ENCODE data around the gene MACROD1. TPM values are rescaled to one million over a fixed set of nuclear protein-coding genes. Genes with fewer than 3 reads are reported as not detected.

Gene MACROD1
- total and polyA plus RNA-seq, 8 donors = 13.5 to 25.1 (median 20.3) TPM

DNA sequence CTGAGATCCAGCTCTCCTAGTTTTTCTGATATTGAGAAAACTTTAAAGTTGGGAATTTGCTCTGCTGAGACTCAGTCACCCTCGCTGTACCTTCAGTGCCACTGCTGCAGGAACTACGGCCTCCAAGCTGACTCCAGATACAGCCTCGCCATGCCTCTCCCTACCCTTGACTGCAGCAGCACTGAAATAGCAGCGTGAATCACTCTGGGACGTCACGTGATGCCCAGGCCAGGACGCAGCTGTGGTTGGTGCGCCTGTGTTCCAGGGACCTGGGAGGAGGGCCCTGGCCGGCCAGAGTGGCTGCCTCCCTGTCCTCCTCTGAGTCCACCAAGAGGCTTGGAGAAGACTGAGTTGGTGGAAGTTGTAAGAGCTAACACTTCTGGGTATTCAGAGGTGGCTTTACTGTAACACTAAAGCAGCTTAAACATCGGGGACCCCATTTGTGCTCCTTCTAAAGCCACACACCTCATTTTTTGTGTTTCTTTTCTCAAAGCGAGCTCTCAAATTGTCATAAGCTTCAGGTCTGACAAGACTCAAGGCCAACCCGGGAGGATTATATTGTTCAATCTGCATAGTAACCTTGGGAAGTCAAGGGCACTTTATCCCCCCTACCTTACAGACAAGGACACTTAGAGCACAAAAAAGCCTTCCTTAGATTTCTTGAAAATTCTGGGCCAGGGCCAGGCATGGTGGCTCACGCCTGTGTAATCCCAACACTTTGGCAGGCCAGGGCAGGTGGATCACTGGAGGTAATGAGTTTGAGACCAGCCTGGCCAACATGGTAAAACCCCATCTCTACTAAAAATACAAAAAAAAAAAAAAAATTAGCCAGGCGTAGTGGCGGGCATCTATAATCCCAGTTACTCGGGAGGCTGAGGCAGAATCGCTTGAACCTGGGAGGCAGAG lies 15.8 kb upstream of the MACROD1 start:
- H3K27me3 ChIP-seq = no peaks in the 10 kb centered on the region
- peak; percentile 58 for ATAC-seq
- peak overlapping the region; percentile 70 to 79 for H3K27ac ChIP-seq
- TF ChIP-seq, protein P1, sequence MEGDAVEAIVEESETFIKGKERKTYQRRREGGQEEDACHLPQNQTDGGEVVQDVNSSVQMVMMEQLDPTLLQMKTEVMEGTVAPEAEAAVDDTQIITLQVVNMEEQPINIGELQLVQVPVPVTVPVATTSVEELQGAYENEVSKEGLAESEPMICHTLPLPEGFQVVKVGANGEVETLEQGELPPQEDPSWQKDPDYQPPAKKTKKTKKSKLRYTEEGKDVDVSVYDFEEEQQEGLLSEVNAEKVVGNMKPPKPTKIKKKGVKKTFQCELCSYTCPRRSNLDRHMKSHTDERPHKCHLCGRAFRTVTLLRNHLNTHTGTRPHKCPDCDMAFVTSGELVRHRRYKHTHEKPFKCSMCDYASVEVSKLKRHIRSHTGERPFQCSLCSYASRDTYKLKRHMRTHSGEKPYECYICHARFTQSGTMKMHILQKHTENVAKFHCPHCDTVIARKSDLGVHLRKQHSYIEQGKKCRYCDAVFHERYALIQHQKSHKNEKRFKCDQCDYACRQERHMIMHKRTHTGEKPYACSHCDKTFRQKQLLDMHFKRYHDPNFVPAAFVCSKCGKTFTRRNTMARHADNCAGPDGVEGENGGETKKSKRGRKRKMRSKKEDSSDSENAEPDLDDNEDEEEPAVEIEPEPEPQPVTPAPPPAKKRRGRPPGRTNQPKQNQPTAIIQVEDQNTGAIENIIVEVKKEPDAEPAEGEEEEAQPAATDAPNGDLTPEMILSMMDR (IDR thresholded peaks at IDR 0.05) = no peak
- no peaks in the 10 kb centered on the region for H3K36me3 ChIP-seq
- no peak overlapping the region for H3K4me3 ChIP-seq
- H3K9me3 ChIP-seq = no peaks in the 10 kb centered on the region
- DNase-seq = peak; percentile 68 to 94 (median 93)
- intact Hi-C loops (cut with DNase I) = no loop called here
- H3K4me1 ChIP-seq = peaks cover 14 to 45% of the 10 kb centered on the region in 2 donors

DNA sequence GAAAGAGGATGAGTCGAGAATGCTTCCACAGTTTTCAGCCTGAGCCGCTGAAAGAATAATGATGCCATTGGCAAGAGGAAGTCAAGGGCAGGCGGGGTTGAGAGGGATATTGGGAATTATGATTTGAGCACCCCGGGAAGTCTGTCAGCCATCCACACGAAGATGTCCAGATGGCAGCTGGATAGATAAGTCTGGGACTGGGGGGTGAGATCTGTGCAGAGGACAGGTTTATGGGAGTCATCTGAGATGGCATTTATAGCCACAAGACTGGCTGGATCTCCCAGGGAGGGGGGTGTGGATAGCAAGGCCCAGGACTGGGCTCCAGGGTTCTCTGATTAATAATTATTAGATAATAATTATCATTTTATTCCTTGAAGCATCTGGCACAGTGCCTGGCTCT lies 15.0 kb upstream of the MACROD1 start:
- no peaks in the 10 kb centered on the region for H3K9me3 ChIP-seq
- intact Hi-C loops (cut with DNase I) = no loop called here
- no peaks in the 10 kb centered on the region for H3K27me3 ChIP-seq
- peaks cover 14 to 45% of the 10 kb centered on the region in 2 donors for H3K4me1 ChIP-seq
- no peak for ATAC-seq
- H3K27ac ChIP-seq = peak overlapping the region; percentile 70 to 79
- DNase-seq = peak in 1 of 4 donors; percentile 7
- H3K36me3 ChIP-seq = no peaks in the 10 kb centered on the region
- TF ChIP-seq, protein P1 (IDR thresholded peaks at IDR 0.05) = no peak
- no peak overlapping the region for H3K4me3 ChIP-seq

DNA sequence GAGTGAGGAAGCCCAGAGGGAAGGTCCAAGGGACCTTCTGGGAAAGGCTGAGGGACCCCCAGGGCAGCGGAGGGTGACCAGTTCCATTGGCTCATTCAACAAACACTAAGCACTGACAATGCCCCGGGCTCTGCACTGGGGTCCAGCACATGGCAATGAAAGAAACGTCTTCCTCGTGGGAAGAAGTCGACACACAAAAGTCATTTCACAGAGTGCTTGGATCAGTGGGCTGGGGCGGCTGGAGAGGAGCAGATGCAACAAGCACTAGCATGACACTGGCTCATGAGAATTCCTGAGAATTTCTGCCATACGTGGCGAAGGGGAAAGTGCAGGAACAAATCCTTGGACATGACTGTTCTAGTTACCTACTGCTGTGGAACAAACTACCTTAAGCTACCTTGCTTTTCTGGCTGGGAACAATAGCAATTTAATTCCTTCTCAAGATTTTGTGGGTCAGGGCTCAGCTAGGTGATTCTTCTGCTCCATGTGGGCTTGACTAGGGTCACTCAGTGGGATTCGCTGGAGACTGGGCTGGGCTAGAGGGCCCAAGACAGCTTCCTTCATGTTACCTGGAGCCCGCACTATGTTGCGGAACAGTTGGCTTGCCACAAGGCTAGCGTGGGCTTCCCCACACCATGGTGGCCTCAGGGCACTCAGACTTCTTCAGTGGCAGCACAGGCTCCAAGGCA lies 13.2 kb upstream of the MACROD1 start:
- DNase-seq (peak in 1 of 4 donors; percentile 24), ATAC-seq (no peak)
- H3K4me1 ChIP-seq = peaks cover 10 to 34% of the 10 kb centered on the region in 2 donors
- H3K27ac ChIP-seq = no peak overlapping the region
- intact Hi-C loops (cut with DNase I) = no loop called here
- TF ChIP-seq, protein P1 (IDR thresholded peaks at IDR 0.05) = no peak
- no peaks in the 10 kb centered on the region for H3K9me3 ChIP-seq
- H3K36me3 ChIP-seq = no peaks in the 10 kb centered on the region
- no peaks in the 10 kb centered on the region for H3K27me3 ChIP-seq
- no peak overlapping the region for H3K4me3 ChIP-seq

DNA sequence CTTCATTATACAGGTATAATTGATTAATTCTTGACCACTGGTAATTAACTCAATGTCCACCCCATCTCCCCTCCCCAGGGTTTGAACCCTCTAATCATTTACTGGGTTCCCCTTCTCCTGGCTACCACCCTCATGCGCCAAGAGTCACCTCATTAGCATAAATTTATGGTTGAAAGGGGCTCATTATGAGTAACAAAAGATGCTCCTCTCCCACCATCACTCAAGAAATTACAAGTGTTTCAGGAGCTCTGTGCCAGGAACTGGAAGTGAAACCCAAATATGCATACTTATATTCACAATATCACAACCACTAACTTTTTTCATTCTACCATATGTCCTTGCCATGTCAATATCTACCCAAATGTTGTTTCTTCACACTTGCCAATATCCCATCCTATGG lies 12.3 kb upstream of the MACROD1 start:
- peaks cover 10 to 25% of the 10 kb centered on the region in 2 donors for H3K4me1 ChIP-seq
- TF ChIP-seq, protein P1 (IDR thresholded peaks at IDR 0.05) = no peak
- no peaks in the 10 kb centered on the region for H3K27me3 ChIP-seq
- ATAC-seq (no peak), DNase-seq (no peak)
- no peak overlapping the region for H3K27ac ChIP-seq
- intact Hi-C loops (cut with DNase I) = no loop called here
- no peak overlapping the region for H3K4me3 ChIP-seq
- peaks cover 0 to 5% of the 10 kb centered on the region in 2 donors for H3K9me3 ChIP-seq
- H3K36me3 ChIP-seq = no peaks in the 10 kb centered on the region

DNA sequence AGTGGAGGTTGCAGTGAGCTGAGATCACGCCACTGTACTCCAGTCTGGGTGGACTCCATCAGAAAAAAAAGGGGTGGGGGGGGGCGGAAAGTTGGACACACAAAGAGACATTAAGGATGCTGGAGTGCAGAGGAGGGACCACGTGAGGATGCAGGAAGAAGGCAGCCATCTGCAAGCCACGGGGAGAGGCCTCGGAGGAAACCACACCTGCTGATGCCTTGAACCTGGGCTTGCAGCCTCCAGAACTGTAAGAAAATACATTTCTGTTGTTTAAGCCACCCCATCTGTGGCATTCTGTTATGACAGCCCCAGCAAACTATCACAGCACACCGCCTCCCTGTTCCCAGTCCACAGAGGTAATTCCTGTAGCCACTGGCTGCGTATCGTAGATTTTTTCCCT lies 10.8 kb upstream of the MACROD1 start:
- ATAC-seq (no peak), DNase-seq (peak in 1 of 4 donors; percentile 15)
- H3K27me3 ChIP-seq = no peaks in the 10 kb centered on the region
- intact Hi-C loops (cut with DNase I) = no loop called here
- no peaks in the 10 kb centered on the region for H3K36me3 ChIP-seq
- TF ChIP-seq, protein P1 (IDR thresholded peaks at IDR 0.05) = no peak
- H3K4me1 ChIP-seq = peaks cover 7 to 11% of the 10 kb centered on the region in 2 donors
- H3K27ac ChIP-seq = no peak overlapping the region
- peaks cover 0 to 5% of the 10 kb centered on the region in 2 donors for H3K9me3 ChIP-seq
- no peak overlapping the region for H3K4me3 ChIP-seq
